Activated naive CD4-positive, alpha-beta T cell treated with anti-CD3 and anti-CD28 coated beads, Interleukin-2, amount 10 ng/mL, durations not matched to agents 7 days and 5 days (primary cell): Measurements from ENCODE around the gene ZNF892.
"Not testable (repeated sequence)": the region's sequence is repeated elsewhere in the genome, so short reads cannot be mapped to it uniquely, and the experiment has no call there.

Experiments
- CTCF ChIA-PET: fragments of 350-600 bp; sonication (Branson Sonifier 250); formaldehyde crosslinking; loops from one replicate; lab custom pipeline; 2021; ENCODE audit warnings: antibody characterized with exemption; lab: Charles Lee
- DNase-seq: peaks from one replicate; pipeline ENCODE4 v3.0.0-alpha.2; 2020
- H3K27ac Mint-ChIP-seq: one replicate; pipeline ENCODE4 v1.8.0; 2021; ENCODE audit warnings: mild to moderate bottlenecking, moderate library complexity, mixed read lengths
- H3K27me3 Mint-ChIP-seq: one replicate; pipeline ENCODE4 v1.8.0; 2021; ENCODE audit warnings: mild to moderate bottlenecking, mixed read lengths
- H3K36me3 Mint-ChIP-seq: one replicate; pipeline ENCODE4 v1.8.0; 2021; ENCODE audit warnings: mixed read lengths
- H3K4me1 Mint-ChIP-seq: one replicate; pipeline ENCODE4 v1.8.0; 2021; ENCODE audit warnings: mixed read lengths
- H3K4me3 Mint-ChIP-seq: one replicate; pipeline ENCODE4 v1.8.0; 2021; ENCODE audit warnings: mild to moderate bottlenecking, moderate library complexity, mixed read lengths
- H3K9me3 Mint-ChIP-seq: one replicate; pipeline ENCODE4 v1.8.0; 2021; ENCODE audit warnings: mixed read lengths

ZNF892 gene

DNA sequence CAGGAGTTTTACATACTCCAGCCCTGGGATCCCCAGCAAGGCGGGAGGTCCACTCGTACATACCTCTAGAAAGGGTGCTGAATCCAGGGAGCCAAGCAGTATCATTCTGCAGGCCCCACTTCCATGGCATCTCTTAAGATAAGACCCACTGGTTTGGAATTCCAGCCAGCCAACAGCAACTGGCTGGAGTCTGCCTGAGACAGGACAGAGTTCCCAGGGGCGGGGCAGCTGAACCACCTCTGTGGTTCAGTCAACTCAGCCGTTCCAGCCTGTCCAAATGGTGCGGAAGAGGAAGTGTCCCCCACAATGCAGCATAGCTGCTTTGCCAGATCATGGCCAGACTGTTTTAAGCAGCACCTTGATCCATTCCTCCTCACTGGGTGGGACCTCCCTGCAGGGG is 33.2 kb downstream of the ZNF892 start:
- Mint-ChIP-seq H3K27ac (no peak overlapping the region), H3K36me3 (no peaks in the 10 kb centered on the region), H3K27me3 (no peaks in the 10 kb centered on the region), H3K4me3 (no peak overlapping the region), H3K4me1 (no peaks in the 10 kb centered on the region), H3K9me3 (peaks cover 39% of the 10 kb centered on the region)
- no peak for DNase-seq
- CTCF ChIA-PET: interaction anchor here (1.3 kb wide), 1 partner anchor 8 kb away, joined by 4 read pairs; no protein-coding TSS in a partner anchor

GRCh38 chr2:95242084-95242483 is 34.8 kb downstream of the ZNF892 start:
- H3K4me3 Mint-ChIP-seq, H3K27me3 Mint-ChIP-seq, H3K27ac Mint-ChIP-seq, H3K36me3 Mint-ChIP-seq, DNase-seq, CTCF ChIA-PET, H3K4me1 Mint-ChIP-seq: not testable (repeated sequence)
- peaks cover 41% of the 10 kb centered on the region for H3K9me3 Mint-ChIP-seq
